CD4-positive, alpha-beta T cell treated with Interleukin-4 for 1 hour (primary cell): Measurements from ENCODE around the gene ZBTB45.
A peak's percentile ranks its signal among the peaks of the same experiment; 100 is the strongest.
"Not testable (repeated sequence)": the region's sequence is repeated elsewhere in the genome, so short reads cannot be mapped to it uniquely, and the experiment has no call there.

ENCODE experiments used
- DNase-seq, 2 donors: peaks; one replicate each; pipeline ENCODE4 v3.0.0-alpha.2; 2020 to 2022

The ZBTB45 gene

GRCh38 chr19:58510084-58510862 lies 9.3 kb downstream of the ZBTB45 start:
- DNase-seq = no peak

GRCh38 chr19:58509731-58510083 lies 9.9 kb downstream of the ZBTB45 start:
- DNase-seq = no peak

GRCh38 chr19:58507602-58508223 lies 11.9 kb downstream of the ZBTB45 start:
- DNase-seq = not testable (repeated sequence)

GRCh38 chr19:58500242-58500641 lies 19.4 kb downstream of the ZBTB45 start:
- no peak for DNase-seq

- peak; percentile 98 for DNase-seq
Observed at GRCh38 chr19:58499021-58499927, 20.3 kb downstream of the ZBTB45 start.

- no peak for DNase-seq
Observed at GRCh38 chr19:58498316-58499020, 21.1 kb downstream of the ZBTB45 start.

- DNase-seq = no peak
Observed at GRCh38 chr19:58497634-58498170, 21.9 kb downstream of the ZBTB45 start.

- no peak for DNase-seq
Observed at GRCh38 chr19:58492265-58492664, 27.3 kb downstream of the ZBTB45 start.

GRCh38 chr19:58491393-58491792 lies 28.2 kb downstream of the ZBTB45 start:
- no peak for DNase-seq

- not testable (repeated sequence) for DNase-seq
Observed at GRCh38 chr19:58484349-58484748, 35.3 kb downstream of the ZBTB45 start.

GRCh38 chr19:58483776-58484175 lies 35.8 kb downstream of the ZBTB45 start:
- DNase-seq = no peak

GRCh38 chr19:58482372-58482771 lies 37.2 kb downstream of the ZBTB45 start:
- no peak for DNase-seq

GRCh38 chr19:58480831-58481230 lies 38.8 kb downstream of the ZBTB45 start:
- DNase-seq = no peak

- DNase-seq = no peak
Observed at GRCh38 chr19:58480481-58480830, 39.2 kb downstream of the ZBTB45 start.

- DNase-seq = no peak
Observed at GRCh38 chr19:58479736-58480480, 39.7 kb downstream of the ZBTB45 start.

- no peak for DNase-seq
Observed at GRCh38 chr19:58479303-58479702, 40.3 kb downstream of the ZBTB45 start.

- DNase-seq = no peak
Observed at GRCh38 chr19:58477871-58478270, 41.7 kb downstream of the ZBTB45 start.

- DNase-seq = no peak
Observed at GRCh38 chr19:58477130-58477529, 42.5 kb downstream of the ZBTB45 start.

- DNase-seq = no peak
Observed at GRCh38 chr19:58476498-58477015, 43.1 kb downstream of the ZBTB45 start.

GRCh38 chr19:58475714-58476497 lies 43.7 kb downstream of the ZBTB45 start, which contains the start of gene ZNF446:
TSS of gene ZNF446 (plus strand) at chr19:58476352. CDS start at chr19:58477219, 867 bp downstream.
- peak; percentile 96 to 97 for DNase-seq
